ENCODE data around the gene SMIM10L2A. TPM values are rescaled to one million over a fixed set of nuclear protein-coding genes. Genes with fewer than 3 reads are reported as not detected.

SMIM10L2A gene
- total RNA-seq, 2 experiments from 2014 or later, result 0.31 to 0.38 TPM

GRCh38 chrX:135432881-135433521 is 11.3 kb downstream of the SMIM10L2A start:
- peaks cover 4% of the 10 kb centered on the region for H3K27me3 Mint-ChIP-seq
- DNase-seq, result no peak
- peaks cover 5% of the 10 kb centered on the region for H3K9me3 Mint-ChIP-seq
- H3K4me3 Mint-ChIP-seq, result no peak overlapping the region
- H3K36me3 Mint-ChIP-seq, result no peaks in the 10 kb centered on the region
- peaks cover 6% of the 10 kb centered on the region for H3K4me1 Mint-ChIP-seq
- no peak overlapping the region for H3K27ac Mint-ChIP-seq

GRCh38 chrX:135433531-135434257 is 11.9 kb downstream of the SMIM10L2A start:
- peaks cover 4% of the 10 kb centered on the region for H3K27me3 Mint-ChIP-seq
- H3K9me3 Mint-ChIP-seq, result peaks cover 5% of the 10 kb centered on the region
- H3K4me3 Mint-ChIP-seq, result no peak overlapping the region

GRCh38 chrX:135434258-135435138 is 12.8 kb downstream of the SMIM10L2A start:
- Mint-ChIP-seq H3K36me3 (no peaks in the 10 kb centered on the region), H3K27ac (no peak overlapping the region), H3K9me3 (peaks cover 5% of the 10 kb centered on the region), H3K4me3 (no peak overlapping the region), H3K4me1 (peaks cover 6% of the 10 kb centered on the region), H3K27me3 (no peaks in the 10 kb centered on the region)
- no peak for DNase-seq

More at GRCh38 chrX:135433531-135434257, 11.9 kb downstream of the SMIM10L2A start:
- H3K4me1 Mint-ChIP-seq, result peaks cover 6% of the 10 kb centered on the region
- DNase-seq, result no peak
- no peak overlapping the region for H3K27ac Mint-ChIP-seq
- H3K36me3 Mint-ChIP-seq, result no peaks in the 10 kb centered on the region

- Mint-ChIP-seq H3K36me3 (no peaks in the 10 kb centered on the region), H3K27me3 (no peaks in the 10 kb centered on the region), H3K4me1 (peaks cover 6% of the 10 kb centered on the region), H3K4me3 (no peak overlapping the region), H3K27ac (no peak overlapping the region), H3K9me3 (peaks cover 5% of the 10 kb centered on the region)
- no peak for DNase-seq
Observed at GRCh38 chrX:135435139-135435922, 13.6 kb downstream of the SMIM10L2A start.

- Mint-ChIP-seq H3K27ac (no peak overlapping the region), H3K9me3 (peaks cover 5% of the 10 kb centered on the region), H3K27me3 (no peaks in the 10 kb centered on the region), H3K36me3 (no peaks in the 10 kb centered on the region), H3K4me3 (no peak overlapping the region), H3K4me1 (peaks cover 6% of the 10 kb centered on the region)
- DNase-seq, result no peak
Observed at GRCh38 chrX:135435933-135436332, 14.2 kb downstream of the SMIM10L2A start.

GRCh38 chrX:135436456-135436855 is 14.7 kb downstream of the SMIM10L2A start:
- Mint-ChIP-seq H3K27me3 (no peaks in the 10 kb centered on the region), H3K4me3 (no peak overlapping the region), H3K27ac (no peak overlapping the region), H3K36me3 (no peaks in the 10 kb centered on the region), H3K9me3 (no peaks in the 10 kb centered on the region), H3K4me1 (peaks cover 6% of the 10 kb centered on the region)
- no peak for DNase-seq

- DNase-seq, result no peak
- Mint-ChIP-seq H3K9me3 (no peaks in the 10 kb centered on the region), H3K4me1 (no peaks in the 10 kb centered on the region), H3K27ac (no peak overlapping the region), H3K36me3 (no peaks in the 10 kb centered on the region), H3K27me3 (no peaks in the 10 kb centered on the region), H3K4me3 (no peak overlapping the region)
Observed at GRCh38 chrX:135436966-135437866, 15.5 kb downstream of the SMIM10L2A start.

GRCh38 chrX:135437867-135438733 is 16.4 kb downstream of the SMIM10L2A start:
- Mint-ChIP-seq H3K27me3 (no peaks in the 10 kb centered on the region), H3K36me3 (no peaks in the 10 kb centered on the region), H3K4me1 (no peaks in the 10 kb centered on the region), H3K27ac (no peak overlapping the region), H3K9me3 (no peaks in the 10 kb centered on the region), H3K4me3 (no peak overlapping the region)
- DNase-seq, result no peak

GRCh38 chrX:135438734-135439043 is 16.9 kb downstream of the SMIM10L2A start:
- Mint-ChIP-seq H3K4me3 (no peak overlapping the region), H3K9me3 (no peaks in the 10 kb centered on the region), H3K27me3 (no peaks in the 10 kb centered on the region), H3K27ac (no peak overlapping the region), H3K4me1 (no peaks in the 10 kb centered on the region), H3K36me3 (no peaks in the 10 kb centered on the region)
- DNase-seq, result no peak

- Mint-ChIP-seq H3K4me1 (no peaks in the 10 kb centered on the region), H3K9me3 (no peaks in the 10 kb centered on the region), H3K4me3 (no peak overlapping the region), H3K27me3 (no peaks in the 10 kb centered on the region), H3K36me3 (no peaks in the 10 kb centered on the region), H3K27ac (no peak overlapping the region)
- DNase-seq, result no peak
Observed at GRCh38 chrX:135449637-135450550, 28.1 kb downstream of the SMIM10L2A start.

- DNase-seq, result no peak
- no peak overlapping the region for H3K27ac Mint-ChIP-seq
- H3K36me3 Mint-ChIP-seq, result no peaks in the 10 kb centered on the region
- H3K4me3 Mint-ChIP-seq, result no peak overlapping the region
- peaks cover 5% of the 10 kb centered on the region for H3K27me3 Mint-ChIP-seq
- no peaks in the 10 kb centered on the region for H3K4me1 Mint-ChIP-seq
- no peaks in the 10 kb centered on the region for H3K9me3 Mint-ChIP-seq
Observed at GRCh38 chrX:135453381-135453780, 31.6 kb downstream of the SMIM10L2A start.

GRCh38 chrX:135454816-135455215 is 33.1 kb downstream of the SMIM10L2A start:
- Mint-ChIP-seq H3K36me3 (no peaks in the 10 kb centered on the region), H3K9me3 (peaks cover 1% of the 10 kb centered on the region)

More at GRCh38 chrX:135454816-135455215, 33.1 kb downstream of the SMIM10L2A start:
- Mint-ChIP-seq H3K4me3 (no peak overlapping the region), H3K4me1 (no peaks in the 10 kb centered on the region), H3K27ac (no peak overlapping the region), H3K27me3 (peaks cover 5% of the 10 kb centered on the region)
- DNase-seq, result no peak
